HG02588 (cell line): ENCODE results near the gene RBM12.

Experiments
- ATAC-seq: cut with Tn5 transposase; IDR thresholded peaks from one replicate; pipeline ENCODE4 v1.9.1; 2021; ENCODE audit warnings: mild to moderate bottlenecking, moderate library complexity; ENCODE audit not compliant: unreplicated experiment

Gene RBM12

DNA sequence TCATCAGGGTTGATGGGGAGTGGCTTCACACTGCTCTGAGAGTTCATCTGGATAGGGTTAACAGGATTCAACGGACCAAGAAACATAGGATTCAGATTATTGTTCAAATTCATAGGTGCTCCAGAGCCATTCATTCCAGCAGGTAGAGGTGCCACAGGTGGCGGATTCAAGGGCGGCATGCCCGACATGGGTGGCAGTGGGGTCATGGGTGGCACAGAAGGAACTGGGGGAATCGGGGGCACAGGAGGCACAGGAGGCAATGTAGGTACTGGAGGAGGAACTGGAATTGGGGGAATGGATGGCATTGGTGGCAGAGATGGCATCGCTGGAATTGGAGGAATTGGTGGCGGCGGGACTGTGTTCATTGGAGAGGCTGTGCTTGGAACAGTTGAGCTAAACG is 10.3 kb downstream of the RBM12 start:
- no peak for ATAC-seq

DNA sequence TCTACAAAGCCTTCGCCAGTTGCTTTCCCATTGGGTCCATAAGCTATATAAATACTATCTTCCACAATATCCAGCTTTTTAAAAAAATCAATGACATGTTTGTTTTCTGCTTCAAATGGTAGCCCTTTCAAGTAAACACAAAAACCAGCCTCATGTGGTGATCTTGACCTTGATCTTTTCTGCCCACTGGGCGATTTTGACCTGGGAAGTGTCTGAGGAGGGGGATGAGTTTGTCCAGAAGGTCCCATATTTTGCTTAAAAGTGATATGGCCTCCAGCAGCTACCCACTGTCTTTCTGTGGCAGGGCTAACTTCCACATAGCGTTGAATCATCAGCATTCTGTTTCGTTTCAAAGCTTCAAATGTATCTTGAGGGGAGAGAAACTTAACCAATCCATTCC is 10.8 kb downstream of the RBM12 start:
- ATAC-seq, result no peak

DNA sequence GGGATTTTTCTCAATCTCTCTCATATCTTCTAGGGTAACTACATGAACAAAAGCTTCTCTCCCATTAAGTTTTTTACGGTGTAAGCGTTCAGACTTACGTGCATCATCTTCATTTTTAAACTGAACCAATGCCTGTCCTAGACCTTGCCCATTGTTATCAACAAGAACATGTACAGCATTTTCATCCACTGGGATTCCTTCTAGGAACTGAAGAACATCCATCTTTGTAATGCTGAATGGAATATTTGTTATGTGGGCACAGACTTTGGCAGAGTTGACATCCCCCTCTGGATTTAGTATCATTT is 11.3 kb downstream of the RBM12 start:
- ATAC-seq, result no peak

DNA sequence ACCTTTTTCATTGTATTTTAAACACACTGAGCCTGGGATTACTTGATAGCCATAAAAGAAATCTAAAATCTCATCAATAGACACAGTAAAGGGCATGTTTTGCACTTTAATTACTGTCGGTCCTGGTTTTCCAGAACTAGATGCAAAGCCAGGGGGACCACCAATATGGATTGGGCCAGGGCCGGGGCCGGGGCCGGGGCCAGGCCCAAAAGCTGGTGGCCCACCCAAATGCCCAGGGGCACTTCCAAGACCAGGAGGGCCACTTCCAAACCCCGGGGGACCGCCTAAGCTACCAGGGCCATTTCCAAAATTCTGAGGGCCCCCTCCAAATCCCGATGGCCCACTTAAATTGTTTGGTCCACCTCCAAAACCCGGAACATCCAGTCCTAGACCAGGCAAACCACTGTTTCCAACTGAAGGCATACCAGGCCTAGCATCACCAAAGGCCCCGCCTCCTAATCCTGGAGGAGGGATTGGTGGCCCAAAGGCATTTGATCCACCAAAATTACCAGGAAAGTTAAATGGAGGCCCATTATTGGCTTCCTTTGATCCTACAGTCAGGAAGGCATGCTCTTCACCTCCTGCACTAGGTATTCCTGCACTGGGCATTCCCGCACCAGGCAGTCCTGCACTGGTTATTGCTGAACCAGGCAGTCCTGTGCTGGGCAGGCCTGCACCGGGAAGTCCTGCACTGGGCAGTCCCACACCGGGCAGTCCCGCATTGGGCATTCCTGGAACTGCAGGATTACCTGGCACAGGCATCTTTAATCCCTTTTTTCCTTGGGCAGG is 11.9 kb downstream of the RBM12 start:
- ATAC-seq, result no peak

DNA sequence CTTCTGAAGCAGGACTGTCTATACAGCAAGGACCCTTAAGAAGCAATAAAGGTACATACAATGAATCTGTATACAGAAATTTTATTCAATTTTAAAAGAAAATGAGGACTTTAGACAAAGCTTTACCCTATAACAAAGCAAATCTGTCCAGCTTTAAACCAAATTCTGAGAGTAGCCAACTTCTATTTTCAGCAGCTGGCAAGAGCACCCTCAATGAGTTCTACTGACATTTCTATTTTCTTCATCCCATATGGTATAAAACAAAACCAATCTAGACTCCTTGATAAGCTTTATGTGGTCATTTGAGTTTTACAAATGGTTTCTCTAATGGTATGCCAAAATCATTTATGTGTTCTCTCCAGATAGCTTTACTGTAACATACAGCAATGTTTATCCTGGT is 12.7 kb downstream of the RBM12 start:
- no peak for ATAC-seq

DNA sequence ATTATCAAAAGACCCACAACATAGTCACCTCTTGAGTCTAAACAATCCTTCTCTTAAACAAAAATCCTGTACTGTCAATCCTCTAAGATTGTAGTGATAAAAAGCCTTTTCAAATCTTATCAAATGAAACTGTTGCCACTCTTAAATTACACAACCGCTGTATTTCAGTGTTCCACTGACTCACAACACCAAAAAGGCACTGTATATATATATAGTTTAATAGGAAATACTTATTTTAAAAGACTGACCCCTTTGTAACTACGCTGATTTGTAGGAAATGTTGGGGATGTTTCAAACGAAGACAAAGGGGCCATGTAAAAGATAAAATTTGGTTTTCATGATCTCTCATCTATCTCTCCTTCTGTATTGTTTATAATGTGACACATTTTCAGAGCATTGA is 14.1 kb downstream of the RBM12 start:
- ATAC-seq, result no peak

DNA sequence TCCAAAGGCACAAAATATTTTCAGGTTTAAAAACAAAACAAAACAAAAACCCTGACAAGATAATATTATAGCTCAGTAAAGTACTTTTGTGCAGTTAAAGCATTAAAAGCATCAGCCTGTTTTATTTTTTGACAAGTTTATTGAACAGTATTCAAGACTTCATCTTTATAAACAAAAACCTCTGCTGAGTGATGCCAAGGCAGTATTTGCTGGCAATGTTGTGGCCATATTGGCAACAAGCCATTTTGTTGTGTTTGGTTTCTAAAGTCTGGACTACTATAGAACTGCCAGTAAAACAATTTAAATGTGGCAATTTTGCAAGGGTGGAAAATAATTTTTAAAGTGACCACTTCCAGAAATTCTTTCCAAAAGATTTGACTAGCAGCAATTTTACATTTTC is 15.9 kb downstream of the RBM12 start:
- no peak for ATAC-seq

DNA sequence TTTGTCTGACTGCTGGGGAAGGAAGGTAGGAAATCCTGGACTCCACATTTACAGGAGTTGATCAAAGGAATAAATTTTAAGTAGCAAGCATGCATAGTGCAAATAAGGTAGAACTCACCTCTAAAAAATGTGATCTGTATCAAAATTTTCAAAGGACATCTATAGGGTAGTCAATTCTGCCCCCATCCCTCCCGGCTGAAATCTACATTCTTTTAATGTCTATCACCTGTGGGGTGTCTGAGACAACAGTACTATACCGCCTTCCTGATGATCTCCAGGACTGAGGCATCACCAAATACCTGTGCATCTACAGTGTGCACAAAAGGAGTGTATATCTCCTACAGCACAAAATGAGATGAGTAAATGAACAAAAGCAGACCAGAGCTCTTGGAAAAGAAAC is 19.9 kb downstream of the RBM12 start:
- ATAC-seq, result no peak

DNA sequence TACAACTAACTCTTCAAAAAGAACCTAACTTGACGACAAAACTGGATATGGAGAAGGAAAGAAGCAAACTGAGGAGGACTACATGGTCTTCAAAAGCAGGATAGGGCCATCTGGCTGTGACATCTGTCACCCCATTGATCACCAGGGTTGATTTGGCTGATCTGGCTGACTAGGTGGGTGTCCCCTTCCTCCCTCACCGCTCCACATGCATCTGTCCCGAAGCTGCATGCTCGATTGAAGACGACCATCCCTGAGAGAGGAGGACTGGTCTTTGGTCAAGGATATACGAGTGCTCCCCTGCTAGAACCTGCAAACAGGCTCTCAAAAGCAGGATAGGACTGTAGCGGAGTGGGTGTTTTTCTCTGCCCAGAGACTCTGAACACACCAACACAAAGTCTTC is 21.7 kb downstream of the RBM12 start:
- ATAC-seq, result no peak

DNA sequence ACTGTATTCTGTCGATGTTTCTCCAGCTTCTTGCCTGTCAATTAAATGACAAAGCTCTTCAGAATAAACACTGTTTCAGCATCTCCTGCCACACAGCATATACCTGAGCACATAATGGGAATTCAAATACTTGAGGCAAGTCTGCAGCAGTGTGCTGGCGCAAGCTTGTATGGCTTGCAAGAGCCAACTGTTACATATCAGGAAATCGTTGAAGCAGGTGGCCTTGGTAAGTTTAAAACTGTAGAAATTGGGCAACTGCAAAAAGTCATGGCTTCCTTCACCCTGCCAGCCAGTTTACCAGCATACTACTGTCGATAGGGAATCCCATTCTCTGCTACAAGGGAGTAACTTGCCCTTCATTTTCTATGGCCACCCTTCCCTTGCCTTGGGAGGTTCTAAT is 23.0 kb downstream of the RBM12 start:
- ATAC-seq, result no peak

DNA sequence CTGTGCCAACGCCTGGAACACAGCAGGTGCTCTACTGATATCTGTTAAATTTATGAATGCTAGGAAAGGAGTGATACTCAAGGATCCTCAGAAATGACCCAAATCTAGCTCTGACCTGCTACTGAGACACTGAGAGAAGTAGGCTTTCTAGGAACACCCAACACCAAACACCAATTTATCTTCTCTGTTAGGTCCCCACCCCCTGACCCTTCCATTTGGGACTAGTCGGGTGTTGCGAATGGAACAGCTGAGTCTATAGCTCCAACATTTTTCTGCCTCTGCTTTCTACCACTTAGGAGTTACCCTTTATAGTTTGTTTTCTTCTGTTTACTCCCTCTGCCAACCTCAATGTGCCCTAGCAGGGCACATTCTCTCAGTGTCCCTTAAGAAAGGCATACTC is 24.0 kb downstream of the RBM12 start:
- no peak for ATAC-seq

DNA sequence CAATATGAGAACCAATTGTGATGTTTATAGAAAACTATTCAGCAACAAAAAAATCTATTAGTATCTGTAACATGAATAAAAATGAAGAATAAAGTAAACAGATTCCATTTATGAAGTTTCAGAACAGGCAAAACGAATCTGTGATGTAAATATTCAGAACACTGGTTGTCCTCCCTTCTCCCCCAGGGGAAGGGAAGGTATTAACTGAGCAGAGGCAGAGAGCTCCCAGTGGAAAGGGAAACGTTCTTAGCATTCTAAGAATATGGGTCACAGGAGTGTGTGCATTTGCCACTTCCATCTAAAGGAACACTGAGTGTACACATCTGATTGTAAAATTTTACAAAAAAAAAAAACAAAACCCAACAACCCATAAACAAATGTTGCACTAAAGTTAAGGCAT is 25.9 kb downstream of the RBM12 start:
- ATAC-seq, result no peak

DNA sequence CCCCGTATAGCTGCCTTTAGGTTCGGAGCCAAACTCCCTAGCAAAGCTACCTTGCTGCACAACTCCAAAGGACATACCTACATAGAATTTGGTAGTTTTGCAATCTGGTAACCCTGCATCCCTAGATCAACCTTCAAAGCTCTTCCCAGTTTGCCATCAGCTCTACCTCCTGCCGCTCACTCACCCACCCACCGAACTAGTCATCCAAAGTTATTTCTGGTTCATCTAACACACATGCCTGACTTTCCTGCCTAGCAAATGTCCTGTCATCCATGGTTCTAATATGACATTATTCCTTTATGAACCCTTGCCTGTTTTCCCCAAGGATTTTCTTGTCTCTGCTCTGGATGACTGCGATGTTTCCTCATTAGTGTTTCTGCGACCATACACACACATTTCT is 27.4 kb downstream of the RBM12 start:
- ATAC-seq, result no peak

DNA sequence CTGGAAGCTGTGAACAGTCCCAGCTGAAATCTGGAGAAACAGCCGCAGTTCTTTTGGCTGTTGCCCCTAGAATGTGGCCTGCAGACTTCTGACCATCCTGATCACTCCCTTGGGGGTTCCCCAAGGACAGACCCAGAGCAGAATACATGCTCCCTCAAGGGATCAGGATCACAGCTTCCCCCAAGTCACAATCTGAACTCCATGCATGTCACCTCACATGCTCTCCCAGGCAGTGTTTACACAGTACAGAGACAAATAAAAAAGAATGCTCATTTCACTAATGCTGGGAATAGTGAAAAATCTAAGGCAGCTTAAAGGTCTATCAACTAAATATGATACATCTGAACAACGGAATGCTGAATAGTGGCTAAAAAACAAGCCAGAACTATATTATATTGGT is 28.6 kb downstream of the RBM12 start:
- ATAC-seq, result no peak

DNA sequence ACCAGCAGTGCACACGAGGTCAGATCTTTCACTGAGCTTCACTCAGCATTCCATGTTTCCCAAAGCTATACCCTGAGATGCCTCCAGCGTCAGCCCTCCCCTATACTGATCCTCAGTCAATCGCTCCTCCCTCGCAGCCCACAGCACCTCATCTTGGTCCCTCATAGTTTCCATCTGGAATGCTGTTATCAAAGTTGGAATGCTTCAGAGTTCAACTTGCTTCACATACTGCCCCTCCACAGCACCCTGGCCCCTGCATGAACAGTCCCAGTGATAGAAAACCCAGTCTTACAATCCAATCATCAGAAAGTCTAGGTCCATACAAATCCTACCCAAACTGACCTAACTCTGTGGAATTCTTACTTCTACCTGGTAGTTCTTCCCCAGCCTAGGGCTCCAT is 29.0 kb downstream of the RBM12 start:
- ATAC-seq, result no peak

DNA sequence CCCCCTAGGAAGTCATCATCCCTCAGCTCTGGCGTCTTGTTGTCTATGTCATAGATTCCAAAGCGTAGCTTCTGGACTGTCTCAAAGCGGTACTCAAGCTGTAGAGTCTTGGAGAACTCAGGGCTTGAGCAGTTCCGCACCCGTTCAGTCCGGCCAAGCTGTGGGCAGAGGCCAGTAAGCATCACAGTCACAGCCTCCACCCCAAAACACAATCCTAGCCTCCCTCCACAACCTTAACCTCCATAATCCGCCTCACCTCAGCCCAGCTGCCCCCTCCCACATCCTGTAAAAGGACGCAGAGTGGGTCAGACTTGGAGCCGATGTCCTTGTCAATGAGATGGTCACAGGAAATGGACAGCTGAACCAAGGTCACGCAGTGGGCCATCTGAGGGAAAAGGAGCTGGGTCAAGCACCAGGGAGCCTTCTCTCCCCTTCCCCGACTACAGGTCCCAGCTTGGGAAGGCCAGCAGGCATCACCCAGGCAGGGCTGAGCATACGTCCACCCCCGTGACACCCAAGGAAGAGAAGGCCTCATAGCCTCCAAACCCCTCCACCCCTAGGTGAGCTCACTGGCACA is 32.1 kb downstream of the RBM12 start:
- no peak for ATAC-seq

DNA sequence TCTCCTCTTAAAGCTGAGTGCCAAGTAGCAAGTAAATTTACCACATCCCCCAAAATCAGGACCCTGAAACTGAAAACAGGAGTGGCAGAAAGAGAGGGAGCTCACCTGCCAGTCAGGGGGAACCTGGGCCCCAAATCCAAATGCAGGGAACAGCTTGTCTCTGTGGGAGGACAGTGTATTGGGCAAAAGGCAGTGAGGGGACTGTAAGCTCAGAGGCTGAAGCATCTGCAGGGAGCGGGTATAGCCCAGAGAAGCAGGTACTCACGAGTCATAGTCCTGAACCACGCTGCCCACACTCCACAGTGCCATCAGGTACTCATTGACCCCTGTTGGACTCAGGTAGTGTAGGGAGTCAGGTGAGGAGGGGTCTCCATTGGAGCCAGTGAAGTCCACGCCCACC is 34.1 kb downstream of the RBM12 start:
- ATAC-seq, result no peak

DNA sequence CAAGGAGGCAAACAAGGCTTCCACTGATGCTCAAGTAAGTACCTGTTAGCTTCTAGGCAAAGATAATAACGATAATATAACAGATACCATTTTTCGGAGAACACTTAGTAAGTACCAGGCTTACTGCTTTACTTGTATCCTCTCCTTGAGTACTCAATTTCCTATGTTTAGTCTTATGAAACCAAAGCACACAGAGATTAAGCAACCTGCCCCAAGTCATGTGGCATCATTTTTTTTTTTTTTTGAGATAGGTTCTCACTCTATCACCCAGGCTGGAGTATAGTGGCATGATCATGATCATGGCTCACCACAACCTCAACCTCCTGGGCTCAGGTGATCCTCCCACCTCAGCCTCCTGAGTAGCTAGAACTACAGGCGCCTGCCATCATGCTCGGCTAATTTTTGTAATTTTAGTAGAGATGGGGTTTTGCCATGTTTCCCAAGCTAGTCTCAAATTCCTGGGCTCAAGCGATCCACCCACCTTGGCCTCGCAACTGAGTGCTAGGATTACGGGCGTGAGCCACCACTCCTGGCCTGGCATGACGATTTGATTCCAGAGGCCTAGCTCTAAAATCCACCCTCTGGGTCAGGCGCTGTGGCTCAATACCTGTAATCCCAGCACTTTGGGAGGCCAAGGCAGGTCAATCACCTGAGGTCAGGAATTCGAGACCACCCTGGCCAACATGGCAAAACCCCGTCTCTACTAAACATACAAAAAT is 35.1 kb downstream of the RBM12 start:
- no peak for ATAC-seq

DNA sequence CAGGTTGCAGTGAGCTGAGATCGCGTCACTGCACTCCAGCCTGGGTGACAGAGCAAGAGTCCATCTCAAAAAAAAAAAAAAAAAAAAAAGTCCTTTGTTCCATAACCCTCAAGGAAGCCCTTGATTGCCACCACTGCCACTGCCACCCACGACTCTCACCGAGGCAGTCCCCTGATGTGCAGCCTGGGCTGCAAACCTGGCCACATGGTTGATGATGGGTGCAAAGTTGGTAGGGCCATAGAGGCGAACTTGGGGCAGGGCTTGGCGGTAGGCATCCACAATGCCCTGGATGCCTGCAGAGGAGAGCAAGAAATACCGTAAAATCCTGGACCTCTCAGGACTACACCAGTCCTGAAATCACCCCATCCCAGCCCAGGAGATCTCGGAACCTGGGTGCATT is 37.6 kb downstream of the RBM12 start:
- no peak for ATAC-seq

DNA sequence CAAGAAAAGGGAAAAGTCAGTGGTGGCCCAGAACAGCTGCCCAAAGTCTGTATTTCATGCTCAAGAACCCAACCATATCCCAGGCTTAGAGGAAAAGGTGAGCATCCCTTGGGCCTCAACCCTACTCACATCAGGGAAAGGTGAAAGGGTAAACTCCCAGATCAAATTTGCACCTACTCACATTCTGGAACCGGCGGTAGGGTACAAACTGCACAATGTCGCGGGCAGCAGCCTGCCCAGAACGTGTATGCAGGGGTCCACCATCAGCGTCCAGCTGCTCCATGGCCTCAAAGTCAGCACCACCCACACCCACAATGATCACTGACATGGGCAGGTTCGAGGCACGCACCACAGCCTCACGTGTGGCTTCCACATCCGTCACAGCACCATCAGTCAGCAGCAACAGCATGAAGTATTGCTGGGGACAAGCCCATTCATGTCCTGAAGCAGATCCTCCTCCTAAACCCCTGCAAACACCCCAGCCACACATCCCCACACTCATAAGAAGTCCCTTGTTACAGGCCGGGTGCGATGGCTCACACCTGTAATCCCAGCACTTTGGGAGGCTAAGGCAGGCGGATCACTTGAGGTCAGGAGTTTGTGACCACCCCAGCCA is 38.2 kb downstream of the RBM12 start:
- no peak for ATAC-seq

DNA sequence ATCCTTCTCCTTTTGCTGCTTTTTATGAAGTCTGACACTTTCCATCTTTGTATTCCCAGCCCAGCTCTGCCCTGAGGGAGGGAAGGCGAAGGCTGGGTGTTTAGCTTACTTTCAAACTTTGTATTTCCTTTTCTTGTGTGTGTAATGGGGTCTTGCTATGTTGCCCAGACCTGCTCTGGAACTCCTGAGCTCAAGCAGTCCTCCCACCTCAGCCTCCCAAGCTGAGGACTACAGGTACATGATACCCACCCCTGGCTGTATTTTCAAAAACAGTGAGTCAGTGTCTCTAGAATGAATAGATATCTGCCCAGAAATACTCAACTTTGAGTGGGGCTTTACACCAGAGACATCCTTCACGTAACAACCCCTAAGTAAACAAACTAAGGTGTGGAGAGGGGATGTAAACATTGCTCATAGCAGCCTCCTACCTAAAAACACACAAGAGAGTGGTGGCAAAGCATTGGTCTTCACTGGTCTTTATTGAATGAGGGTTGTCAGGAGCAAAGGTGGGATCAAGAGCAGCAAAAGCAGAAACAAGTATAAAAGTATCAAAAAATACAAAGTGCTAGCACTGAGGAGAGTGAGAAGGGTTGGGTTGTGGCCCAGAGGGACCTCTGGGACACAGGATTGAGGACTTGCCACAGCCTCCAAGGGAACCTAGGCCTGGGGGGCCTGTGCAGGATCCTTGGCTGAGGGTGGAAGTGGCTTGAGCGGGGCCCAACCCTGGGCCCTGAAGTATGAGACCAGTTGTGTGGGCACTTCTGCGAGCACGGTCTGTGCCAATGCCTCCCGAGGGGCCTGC is 38.9 kb downstream of the RBM12 start:
- ATAC-seq, result no peak
